SK-MEL-5 (cell line): ENCODE measurements around the gene PEX11G. TPM values are rescaled to one million over a fixed set of nuclear protein-coding genes. Genes with fewer than 3 reads are reported as not detected.

ENCODE experiments used
- DNase-seq: peaks from one replicate; pipeline ENCODE4 v3.0.0-alpha.2; 2016; ENCODE audit warnings: low read depth, low spot score
- in situ Hi-C: cut with HindIII; loops from 2 replicates; pipeline ENCODE4 v1.10.0; 2016; ENCODE audit warnings: low sequenced_read_pairs, high pct_unique_total_duplicates, low pct_unique_long_range_greater_than_20kb
- total RNA-seq: library from RNA; depleted of rRNA; stranded (reverse); fragments of >200 nt; shearing (Covaris generic); gene quantifications from 2 replicates; pipeline ENCODE4 v1.2.3, GENCODE V29; 2014

Gene PEX11G
- total RNA-seq, 1 experiment from 2014 or later = 1.2 TPM

- no peak for DNase-seq
- in situ Hi-C loops = no loop called here
Measured at GRCh38 chr19:7522923-7523667, 34.3 kb upstream of the PEX11G start.

- DNase-seq = peak; percentile 95
- in situ Hi-C loops = no loop called here
Measured at GRCh38 chr19:7522072-7522922, 33.5 kb upstream of the PEX11G start, which contains the start of gene MCOLN1. TSS of gene MCOLN1 (plus strand) at chr19:7522624. CDS start at chr19:7522751, 127 bp downstream.

GRCh38 chr19:7521551-7522071 lies 32.8 kb upstream of the PEX11G start:
- in situ Hi-C loops = no loop called here
- DNase-seq = no peak

GRCh38 chr19:7520131-7521051 lies 31.6 kb upstream of the PEX11G start:
- in situ Hi-C loops = no loop called here

GRCh38 chr19:7519361-7520130 lies 30.7 kb upstream of the PEX11G start:
- in situ Hi-C loops = no loop called here
- DNase-seq = no peak

More at GRCh38 chr19:7520131-7521051, 31.6 kb upstream of the PEX11G start:
- no peak for DNase-seq

GRCh38 chr19:7516878-7517277 lies 28.0 kb upstream of the PEX11G start:
- in situ Hi-C loops = no loop called here
- no peak for DNase-seq

- in situ Hi-C loops = no loop called here
- no peak for DNase-seq
Measured at GRCh38 chr19:7516333-7516732, 27.5 kb upstream of the PEX11G start.

GRCh38 chr19:7515645-7516151 lies 26.9 kb upstream of the PEX11G start, which contains the start of gene ZNF358:
TSS of gene ZNF358 (plus strand) at chr19:7516103. CDS start at chr19:7519243, 3,140 bp downstream.
- in situ Hi-C loops = no loop called here
- DNase-seq = peak; percentile 47

GRCh38 chr19:7515110-7515644 lies 26.3 kb upstream of the PEX11G start:
- in situ Hi-C loops = no loop called here
- no peak for DNase-seq

- in situ Hi-C loops = no loop called here
Measured at GRCh38 chr19:7513809-7514642, 25.2 kb upstream of the PEX11G start.

GRCh38 chr19:7512400-7512851 lies 23.6 kb upstream of the PEX11G start:
- DNase-seq = peak; percentile 75
- in situ Hi-C loops = no loop called here

More at GRCh38 chr19:7513809-7514642, 25.2 kb upstream of the PEX11G start:
- DNase-seq = no peak

- in situ Hi-C loops = no loop called here
- no peak for DNase-seq
Measured at GRCh38 chr19:7509625-7510024, 20.8 kb upstream of the PEX11G start.

- peak; percentile 85 for DNase-seq
- in situ Hi-C loops = no loop called here
Measured at GRCh38 chr19:7507884-7508283, 19.0 kb upstream of the PEX11G start.

- in situ Hi-C loops = no loop called here
Measured at GRCh38 chr19:7506385-7507328, 17.8 kb upstream of the PEX11G start.

More at GRCh38 chr19:7506385-7507328, 17.8 kb upstream of the PEX11G start:
- DNase-seq = peak; percentile 91
